Stimulated activated CD8-positive, alpha-beta memory T cell treated with anti-CD3 and anti-CD28 coated beads, Interleukin-4, amount 100 ng/mL, for 1 hour (primary cell): ENCODE data around the gene LDLR.
"Not testable (repeated sequence)": the region's sequence is repeated elsewhere in the genome, so short reads cannot be mapped to it uniquely, and the experiment has no call there.

ENCODE experiments used
- DNase-seq, 2 donors: peaks; one replicate each; pipeline ENCODE4 v3.0.0-alpha.2; 2020; ENCODE audit warnings: low read depth in 2 of 2, low spot score in 1 of 2

The LDLR gene

DNA sequence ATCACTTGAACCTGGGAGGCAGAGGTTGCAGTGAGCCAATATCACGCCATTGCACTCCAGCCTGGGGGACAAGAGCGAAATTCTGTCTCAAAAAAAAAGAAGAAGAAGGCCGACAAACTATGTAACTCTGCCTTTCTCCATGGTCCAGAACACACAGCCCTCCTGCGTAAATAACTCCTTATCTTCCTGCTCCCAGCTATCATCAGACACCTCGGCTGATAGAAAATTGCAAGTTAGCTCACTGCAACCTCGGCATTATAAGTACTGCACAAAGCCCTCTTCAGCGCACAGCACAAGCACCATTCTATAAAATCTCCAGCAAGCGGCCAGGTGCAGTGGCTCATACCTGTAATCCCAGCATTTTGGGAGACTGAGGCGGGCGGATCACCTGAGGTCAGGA, 14.4 kb downstream of the LDLR start:
- DNase-seq: not testable (repeated sequence)

GRCh38 chr19:11105014-11105636, 15.9 kb downstream of the LDLR start:
- DNase-seq: no peak

DNA sequence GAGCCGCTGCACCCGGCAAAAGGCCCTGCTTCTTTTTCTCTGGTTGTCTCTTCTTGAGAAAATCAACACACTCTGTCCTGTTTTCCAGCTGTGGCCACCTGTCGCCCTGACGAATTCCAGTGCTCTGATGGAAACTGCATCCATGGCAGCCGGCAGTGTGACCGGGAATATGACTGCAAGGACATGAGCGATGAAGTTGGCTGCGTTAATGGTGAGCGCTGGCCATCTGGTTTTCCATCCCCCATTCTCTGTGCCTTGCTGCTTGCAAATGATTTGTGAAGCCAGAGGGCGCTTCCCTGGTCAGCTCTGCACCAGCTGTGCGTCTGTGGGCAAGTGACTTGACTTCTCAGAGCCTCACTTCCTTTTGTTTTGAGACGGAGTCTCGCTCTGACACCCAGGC, 17.2 kb downstream of the LDLR start:
- DNase-seq: no peak

GRCh38 chr19:11108746-11109145, 19.5 kb downstream of the LDLR start:
- DNase-seq: no peak

DNA sequence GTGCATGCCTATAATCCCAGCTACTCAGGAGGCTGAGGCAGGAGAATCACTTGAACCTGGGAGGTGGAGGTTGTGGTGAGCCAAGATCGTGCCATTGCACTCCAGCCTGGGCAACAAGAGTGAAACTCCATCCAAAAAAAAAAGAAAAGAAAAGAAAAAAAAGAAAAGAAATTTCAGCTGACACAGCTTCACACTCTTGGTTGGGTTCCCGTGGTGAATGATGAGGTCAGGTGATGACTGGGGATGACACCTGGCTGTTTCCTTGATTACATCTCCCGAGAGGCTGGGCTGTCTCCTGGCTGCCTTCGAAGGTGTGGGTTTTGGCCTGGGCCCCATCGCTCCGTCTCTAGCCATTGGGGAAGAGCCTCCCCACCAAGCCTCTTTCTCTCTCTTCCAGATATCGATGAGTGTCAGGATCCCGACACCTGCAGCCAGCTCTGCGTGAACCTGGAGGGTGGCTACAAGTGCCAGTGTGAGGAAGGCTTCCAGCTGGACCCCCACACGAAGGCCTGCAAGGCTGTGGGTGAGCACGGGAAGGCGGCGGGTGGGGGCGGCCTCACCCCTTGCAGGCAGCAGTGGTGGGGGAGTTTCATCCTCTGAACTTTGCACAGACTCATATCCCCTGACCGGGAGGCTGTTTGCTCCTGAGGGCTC, 22.0 kb downstream of the LDLR start:
- DNase-seq: no peak

DNA sequence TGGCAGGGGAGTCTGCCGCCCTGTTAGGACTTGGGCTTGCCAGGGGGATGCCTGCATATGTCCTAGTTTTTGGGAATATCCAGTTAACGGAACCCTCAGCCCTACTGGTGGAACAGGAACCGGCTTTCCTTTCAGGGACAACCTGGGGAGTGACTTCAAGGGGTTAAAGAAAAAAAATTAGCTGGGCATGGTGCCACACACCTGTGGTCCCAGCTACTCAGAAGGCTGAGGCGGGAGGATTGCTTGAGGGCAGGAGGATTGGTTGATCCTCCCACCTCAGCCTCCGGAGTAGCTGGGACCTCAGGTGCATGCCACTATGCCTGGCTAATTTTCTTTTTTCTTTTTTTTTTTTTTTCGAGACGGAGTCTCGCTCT, 22.5 kb downstream of the LDLR start:
- DNase-seq: no peak

DNA sequence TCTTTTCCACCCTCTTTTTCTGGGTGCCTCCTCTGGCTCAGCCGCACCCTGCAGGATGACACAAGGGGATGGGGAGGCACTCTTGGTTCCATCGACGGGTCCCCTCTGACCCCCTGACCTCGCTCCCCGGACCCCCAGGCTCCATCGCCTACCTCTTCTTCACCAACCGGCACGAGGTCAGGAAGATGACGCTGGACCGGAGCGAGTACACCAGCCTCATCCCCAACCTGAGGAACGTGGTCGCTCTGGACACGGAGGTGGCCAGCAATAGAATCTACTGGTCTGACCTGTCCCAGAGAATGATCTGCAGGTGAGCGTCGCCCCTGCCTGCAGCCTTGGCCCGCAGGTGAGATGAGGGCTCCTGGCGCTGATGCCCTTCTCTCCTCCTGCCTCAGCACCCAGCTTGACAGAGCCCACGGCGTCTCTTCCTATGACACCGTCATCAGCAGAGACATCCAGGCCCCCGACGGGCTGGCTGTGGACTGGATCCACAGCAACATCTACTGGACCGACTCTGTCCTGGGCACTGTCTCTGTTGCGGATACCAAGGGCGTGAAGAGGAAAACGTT, 24.0 kb downstream of the LDLR start:
- DNase-seq: no peak

- DNase-seq: no peak
Measured at GRCh38 chr19:11115042-11115441, 25.8 kb downstream of the LDLR start.

GRCh38 chr19:11115895-11116446, 26.7 kb downstream of the LDLR start:
- DNase-seq: no peak

DNA sequence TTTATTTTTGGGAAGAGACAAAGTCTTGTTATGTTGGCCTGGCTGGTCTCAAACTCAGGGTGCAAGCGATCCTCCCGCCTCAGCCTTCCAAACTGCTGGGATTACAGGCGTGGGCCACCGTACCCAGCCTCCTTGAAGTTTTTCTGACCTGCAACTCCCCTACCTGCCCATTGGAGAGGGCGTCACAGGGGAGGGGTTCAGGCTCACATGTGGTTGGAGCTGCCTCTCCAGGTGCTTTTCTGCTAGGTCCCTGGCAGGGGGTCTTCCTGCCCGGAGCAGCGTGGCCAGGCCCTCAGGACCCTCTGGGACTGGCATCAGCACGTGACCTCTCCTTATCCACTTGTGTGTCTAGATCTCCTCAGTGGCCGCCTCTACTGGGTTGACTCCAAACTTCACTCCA, 27.2 kb downstream of the LDLR start:
- DNase-seq: no peak

- DNase-seq: not testable (repeated sequence)
Measured at GRCh38 chr19:11121963-11122362, 32.7 kb downstream of the LDLR start.

DNA sequence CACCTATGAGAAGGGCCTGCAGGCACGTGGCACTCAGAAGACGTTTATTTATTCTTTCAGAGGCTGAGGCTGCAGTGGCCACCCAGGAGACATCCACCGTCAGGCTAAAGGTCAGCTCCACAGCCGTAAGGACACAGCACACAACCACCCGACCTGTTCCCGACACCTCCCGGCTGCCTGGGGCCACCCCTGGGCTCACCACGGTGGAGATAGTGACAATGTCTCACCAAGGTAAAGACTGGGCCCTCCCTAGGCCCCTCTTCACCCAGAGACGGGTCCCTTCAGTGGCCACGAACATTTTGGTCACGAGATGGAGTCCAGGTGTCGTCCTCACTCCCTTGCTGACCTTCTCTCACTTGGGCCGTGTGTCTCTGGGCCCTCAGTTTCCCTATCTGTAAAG, 33.9 kb downstream of the LDLR start:
- DNase-seq: no peak

GRCh38 chr19:11124157-11124556, 34.9 kb downstream of the LDLR start:
- not testable (repeated sequence) for DNase-seq

GRCh38 chr19:11125994-11126685, 36.9 kb downstream of the LDLR start:
- peak; percentile 60 to 66 for DNase-seq

DNA sequence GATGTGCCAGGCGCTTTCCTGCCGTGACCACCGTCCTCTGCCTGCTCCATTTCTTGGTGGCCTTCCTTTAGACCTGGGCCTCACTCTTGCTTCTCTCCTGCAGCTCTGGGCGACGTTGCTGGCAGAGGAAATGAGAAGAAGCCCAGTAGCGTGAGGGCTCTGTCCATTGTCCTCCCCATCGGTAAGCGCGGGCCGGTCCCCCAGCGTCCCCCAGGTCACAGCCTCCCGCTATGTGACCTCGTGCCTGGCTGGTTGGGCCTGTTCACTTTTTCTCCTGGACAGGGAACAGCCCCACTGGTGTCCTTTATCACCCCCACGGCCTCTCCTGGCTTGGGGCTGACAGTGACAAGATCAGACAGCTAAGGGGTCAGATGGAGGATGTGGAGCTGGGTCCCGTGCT, 38.6 kb downstream of the LDLR start:
- no peak for DNase-seq

- peak; percentile 33 to 36 for DNase-seq
Measured at GRCh38 chr19:11130824-11131455, 41.7 kb downstream of the LDLR start.

DNA sequence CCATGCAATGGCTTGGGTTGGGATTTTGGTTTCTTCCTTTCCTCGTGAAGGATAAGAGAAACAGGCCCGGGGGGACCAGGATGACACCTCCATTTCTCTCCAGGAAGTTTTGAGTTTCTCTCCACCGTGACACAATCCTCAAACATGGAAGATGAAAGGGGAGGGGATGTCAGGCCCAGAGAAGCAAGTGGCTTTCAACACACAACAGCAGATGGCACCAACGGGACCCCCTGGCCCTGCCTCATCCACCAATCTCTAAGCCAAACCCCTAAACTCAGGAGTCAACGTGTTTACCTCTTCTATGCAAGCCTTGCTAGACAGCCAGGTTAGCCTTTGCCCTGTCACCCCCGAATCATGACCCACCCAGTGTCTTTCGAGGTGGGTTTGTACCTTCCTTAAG, 42.2 kb downstream of the LDLR start:
- no peak for DNase-seq

GRCh38 chr19:11136400-11137101, 47.3 kb downstream of the LDLR start:
- no peak for DNase-seq

GRCh38 chr19:11137542-11138384, 48.5 kb downstream of the LDLR start:
- peak; percentile 10 to 13 for DNase-seq
